ENCODE results near the gene MCM7. TPM values are rescaled to one million over a fixed set of nuclear protein-coding genes. Genes with fewer than 3 reads are reported as not detected.

MCM7 gene
- polyA plus RNA-seq, 1 of the 3 experiments (the other 2 are of a cell fraction), result 241 TPM

- H3K4me2 ChIP-seq, result peak overlapping the region; percentile 87
- peak overlapping the region; percentile 67 to 94 for H3K4me3 ChIP-seq (ENCODE audit: low read depth in 2 of 2, low read length in 1 of 2)
- peaks cover 5% of the 10 kb centered on the region for H3F3A ChIP-seq (replicated peaks; ENCODE audit: insufficient read depth)
- H3K9me2 ChIP-seq, result no peaks in the 10 kb centered on the region
- H3K9me3 ChIP-seq, result no peaks in the 10 kb centered on the region
- H3K27ac ChIP-seq (ENCODE audit: low read depth in 2 of 2, low read length in 1 of 2), result peak overlapping the region; percentile 76 to 87
- peaks cover 24 to 44% of the 10 kb centered on the region in 2 experiments for H3K36me3 ChIP-seq (replicated peaks in 1 of 2; ENCODE audit: control insufficient read depth in 1 of 2, insufficient read depth in 2 of 2, low read length in 1 of 2)
- peak; percentile 72 for DNase-seq
- POLR2A ChIA-PET, result interaction anchor here (0.9 to 1.4 kb wide), 3 partner anchors 21 to 87 kb away, joined by 3 to 11 read pairs (median 4); partner anchors contain the start of genes AP4M1, MCM7 and ZSCAN21
- H3K27me3 ChIP-seq (ENCODE audit: insufficient read depth), result no peaks in the 10 kb centered on the region
- CTCF ChIA-PET, result interaction anchor here (0.6 to 8.5 kb wide), 16 partner anchors 9 to 163 kb away, joined by 3 to 59 read pairs (median 4); partner anchors contain the start of genes AP4M1, MCM7 and TRIM4
- 1% methylated on average over 30 of the region's 34 CpGs for WGBS (ENCODE audit: low lambda C conversion rate)
- H4K20me1 ChIP-seq (ENCODE audit: insufficient read depth), result peaks cover 20% of the 10 kb centered on the region; the same call in 1 of the 2 replicates
- TF ChIP-seq CTCF (IDR thresholded peaks at IDR 0.05), result no peak
- TF ChIP-seq YY1 (IDR thresholded peaks at IDR 0.05; ENCODE audit: low read depth), result no peak
- no peak for TF ChIP-seq MAX (IDR thresholded peaks at IDR 0.05; ENCODE audit: low read depth)
- TF ChIP-seq USF1 (IDR thresholded peaks at IDR 0.05; ENCODE audit: borderline replicate concordance, low read depth), result no peak
- TF ChIP-seq IRF3 (IDR thresholded peaks at IDR 0.05; ENCODE audit: low read depth, low read length), result no peak
- TF ChIP-seq JUND (IDR thresholded peaks at IDR 0.05), result no peak
- TF ChIP-seq MXI1 (IDR thresholded peaks at IDR 0.05; ENCODE audit: low read depth, low read length), result peak; percentile 55; the same call in 1 of the 2 replicates
- no peak for TF ChIP-seq FOXM1 (IDR thresholded peaks at IDR 0.05; ENCODE audit: low read depth)
- no peak for TF ChIP-seq NRF1 (IDR thresholded peaks at IDR 0.05; ENCODE audit: low read depth, low read length)
- TF ChIP-seq RFX5 (IDR thresholded peaks at IDR 0.05; ENCODE audit: low read length), result no peak
- TF ChIP-seq POLR2AphosphoS5 (IDR thresholded peaks at IDR 0.05; ENCODE audit: low read depth, low read length), result no peak
- peak; percentile 27 for TF ChIP-seq CHD2 (IDR thresholded peaks at IDR 0.05; ENCODE audit: low read length, partially characterized antibody)
- no peak for TF ChIP-seq RXRA (IDR thresholded peaks at IDR 0.05; ENCODE audit: borderline replicate concordance, low read depth)
- TF ChIP-seq ELF1 (IDR thresholded peaks at IDR 0.05), result no peak
- no peak for TF ChIP-seq TCF12 (IDR thresholded peaks at IDR 0.05)
- TF ChIP-seq TAF1 (IDR thresholded peaks at IDR 0.05; ENCODE audit: borderline replicate concordance, low read depth, low read length), result peak; percentile 47; the same call in 1 of the 2 replicates
- TF ChIP-seq FOXJ3 (CRISPR knock-in tag; IDR thresholded peaks at IDR 0.05), result 0 out of 2 replicates have a peak, but pooled peaks have one; percentile 6
- H3K4me1 ChIP-seq (ENCODE audit: control insufficient read depth in 1 of 2, insufficient read depth in 2 of 2, low read depth in 1 of 2, low read length in 1 of 2), result peaks cover 12 to 13% of the 10 kb centered on the region in 2 experiments; a peak in 3 of 4 replicates
- peak overlapping the region; percentile 92 for H3K9ac ChIP-seq
- H3K79me2 ChIP-seq (ENCODE audit: insufficient read depth), result peaks cover 55% of the 10 kb centered on the region
- H2AFZ ChIP-seq (ENCODE audit: low read depth), result no peak overlapping the region; the same call in 1 of the 2 replicates
These were observed 20.2 kb downstream of the MCM7 start for GRCh38 chr7:100080907-100081534.

All from SK-N-SH (cell line).